Measurements from ENCODE around the gene RALY. TPM values are rescaled to one million over a fixed set of nuclear protein-coding genes. Genes with fewer than 3 reads are reported as not detected.
A peak's percentile ranks its signal among the peaks of the same experiment; 100 is the strongest.
"Not testable (repeated sequence)": the region's sequence is repeated elsewhere in the genome, so short reads cannot be mapped to it uniquely, and the experiment has no call there.

Gene RALY
- total and polyA plus RNA-seq, 4 donors = 53.4 to 189 (median 136) TPM

DNA sequence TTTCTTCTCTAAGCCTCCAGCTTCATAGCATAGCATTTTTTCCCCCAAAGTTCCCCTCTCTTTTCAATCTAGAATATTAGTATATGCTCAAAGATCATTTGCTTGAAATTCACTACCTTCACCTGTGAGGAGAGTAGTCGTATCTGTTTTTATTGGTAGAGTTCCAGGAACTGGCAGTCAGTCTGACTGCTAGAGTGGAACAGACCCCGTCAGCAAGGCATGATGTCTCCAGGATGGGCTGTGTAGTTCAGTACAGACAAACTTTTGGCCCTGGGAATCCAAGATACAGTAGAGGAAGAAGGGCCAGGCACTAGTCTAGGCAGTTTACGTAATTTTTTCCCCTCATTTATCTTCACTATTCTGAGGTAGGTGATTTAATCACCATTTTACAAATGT is 29.1 kb downstream of the RALY start:
- Histone ChIP-seq H3K36me3 (ENCODE audit: control insufficient read depth, insufficient read depth, low read length) (no peaks in the 10 kb centered on the region), H3K27me3 (ENCODE audit: control insufficient read depth, insufficient read depth, low read length) (no peaks in the 10 kb centered on the region), H3K4me3 (ENCODE audit: low read depth, low read length) (no peak overlapping the region), H3K4me1 (ENCODE audit: control insufficient read depth, insufficient read depth, low read length) (peaks cover 15% of the 10 kb centered on the region), H3K9me3 (ENCODE audit: control insufficient read depth, insufficient read depth, low read length) (no peaks in the 10 kb centered on the region), H3K27ac (ENCODE audit: low read depth, low read length) (no peak overlapping the region)
- no CpG with 5 or more reads among the region's 3 CpGs for WGBS (ENCODE audit: insufficient coverage)
- DNase-seq (ENCODE audit: low read depth in 4 of 6, low spot score in 6 of 6) = no peak

DNA sequence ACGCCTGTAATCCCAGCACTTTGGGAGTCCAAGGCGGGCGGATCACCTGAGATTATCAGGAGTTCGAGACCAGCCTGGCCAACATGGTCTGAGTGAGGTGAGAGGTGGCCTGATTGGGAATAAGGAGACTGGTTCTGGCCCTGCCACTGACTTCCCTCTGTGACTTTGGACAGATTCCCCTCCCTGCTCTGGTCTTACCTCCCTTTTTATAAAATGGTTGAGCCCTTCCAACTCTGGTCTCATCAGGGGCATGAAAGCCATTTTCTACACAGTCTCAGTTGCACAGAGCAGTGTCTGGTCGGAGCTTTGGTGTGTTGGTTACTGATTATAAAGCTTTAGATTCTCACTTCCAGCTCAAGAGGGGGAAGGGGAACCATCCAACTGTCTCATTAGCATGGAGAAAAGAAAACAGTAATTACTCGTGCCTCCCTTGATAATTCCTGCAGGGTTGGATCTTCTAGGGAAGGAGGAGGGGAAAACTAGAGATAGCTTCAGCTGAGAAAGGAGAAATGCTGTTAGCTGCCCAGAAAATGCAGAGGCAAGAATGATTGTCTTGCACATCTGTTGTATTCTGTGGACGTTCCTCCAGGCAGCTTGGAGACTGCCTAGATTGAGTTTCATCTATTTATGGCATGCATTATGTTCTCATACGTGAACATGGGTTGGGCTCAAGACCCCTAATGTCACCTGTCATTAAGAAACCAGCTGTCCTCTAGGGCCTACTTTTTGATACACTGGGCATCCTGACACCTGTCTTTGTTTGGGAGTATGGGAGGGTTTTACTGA is 30.4 kb downstream of the RALY start:
- Histone ChIP-seq H3K27me3 (ENCODE audit: control insufficient read depth, insufficient read depth, low read length) (no peaks in the 10 kb centered on the region), H3K27ac (ENCODE audit: low read depth, low read length) (no peak overlapping the region), H3K36me3 (ENCODE audit: control insufficient read depth, insufficient read depth, low read length) (no peaks in the 10 kb centered on the region), H3K4me1 (ENCODE audit: control insufficient read depth, insufficient read depth, low read length) (peaks cover 15% of the 10 kb centered on the region), H3K9me3 (ENCODE audit: control insufficient read depth, insufficient read depth, low read length) (no peaks in the 10 kb centered on the region), H3K4me3 (ENCODE audit: low read depth, low read length) (no peak overlapping the region)
- peak in 4 of 6 donors; percentile 24 to 91 (median 47) for DNase-seq (ENCODE audit: low read depth in 4 of 6, low spot score in 6 of 6)
- WGBS (ENCODE audit: insufficient coverage) = 0% methylated on average over 1 of the region's 8 CpGs

GRCh38 chr20:34024723-34025351 is 31.1 kb downstream of the RALY start:
- DNase-seq (ENCODE audit: low read depth in 4 of 6, low spot score in 6 of 6) = peak in 1 of 6 donors; percentile 61
- 16% methylated on average over 5 of the region's 5 CpGs for WGBS (ENCODE audit: insufficient coverage)
- Histone ChIP-seq H3K27ac (ENCODE audit: low read depth, low read length) (no peak overlapping the region), H3K9me3 (ENCODE audit: control insufficient read depth, insufficient read depth, low read length) (no peaks in the 10 kb centered on the region), H3K4me1 (ENCODE audit: control insufficient read depth, insufficient read depth, low read length) (peaks cover 15% of the 10 kb centered on the region), H3K27me3 (ENCODE audit: control insufficient read depth, insufficient read depth, low read length) (no peaks in the 10 kb centered on the region), H3K4me3 (ENCODE audit: low read depth, low read length) (no peak overlapping the region), H3K36me3 (ENCODE audit: control insufficient read depth, insufficient read depth, low read length) (no peaks in the 10 kb centered on the region)

GRCh38 chr20:34028013-34028412 is 34.3 kb downstream of the RALY start:
- DNase-seq (ENCODE audit: low read depth in 4 of 6, low spot score in 6 of 6); H3K27me3 ChIP-seq (ENCODE audit: control insufficient read depth, insufficient read depth, low read length); H3K27ac ChIP-seq (ENCODE audit: low read depth, low read length); H3K4me3 ChIP-seq (ENCODE audit: low read depth, low read length); H3K36me3 ChIP-seq (ENCODE audit: control insufficient read depth, insufficient read depth, low read length); H3K9me3 ChIP-seq (ENCODE audit: control insufficient read depth, insufficient read depth, low read length): not testable (repeated sequence)
- WGBS (ENCODE audit: insufficient coverage) = 100% methylated on average over 5 of the region's 6 CpGs
- H3K4me1 ChIP-seq (ENCODE audit: control insufficient read depth, insufficient read depth, low read length) = peaks cover 15% of the 10 kb centered on the region

DNA sequence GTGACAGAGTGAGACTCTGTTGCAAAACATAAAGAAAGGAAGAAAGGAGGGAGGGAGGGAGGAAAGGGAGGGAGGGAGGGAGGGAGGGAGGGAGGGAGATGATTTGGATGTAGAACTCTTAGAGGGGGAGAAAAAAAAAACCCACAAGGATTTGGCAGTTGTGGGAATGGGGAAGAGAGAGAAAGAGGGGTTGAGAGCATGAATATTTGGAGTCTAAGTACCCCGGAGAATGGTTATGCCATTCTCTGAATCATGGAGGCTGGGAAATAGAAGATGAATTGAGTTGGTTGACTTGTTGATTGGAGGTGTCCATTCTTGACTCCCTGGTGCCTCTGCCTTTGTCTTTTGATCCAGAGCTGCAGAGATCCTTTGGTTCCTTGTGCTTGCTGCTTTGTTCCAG is 35.7 kb downstream of the RALY start:
- no peak overlapping the region for H3K27ac ChIP-seq (ENCODE audit: low read depth, low read length)
- H3K27me3 ChIP-seq (ENCODE audit: control insufficient read depth, insufficient read depth, low read length) = no peaks in the 10 kb centered on the region
- H3K36me3 ChIP-seq (ENCODE audit: control insufficient read depth, insufficient read depth, low read length) = peaks cover 3% of the 10 kb centered on the region
- no peaks in the 10 kb centered on the region for H3K9me3 ChIP-seq (ENCODE audit: control insufficient read depth, insufficient read depth, low read length)
- no peak overlapping the region for H3K4me3 ChIP-seq (ENCODE audit: low read depth, low read length)
- H3K4me1 ChIP-seq (ENCODE audit: control insufficient read depth, insufficient read depth, low read length) = peaks cover 12% of the 10 kb centered on the region
- 100% methylated on average over 1 of the region's 1 CpG for WGBS (ENCODE audit: insufficient coverage)
- no peak for DNase-seq (ENCODE audit: low read depth in 4 of 6, low spot score in 6 of 6)

- Histone ChIP-seq H3K4me3 (ENCODE audit: low read depth, low read length) (no peak overlapping the region), H3K27me3 (ENCODE audit: control insufficient read depth, insufficient read depth, low read length) (no peaks in the 10 kb centered on the region), H3K4me1 (ENCODE audit: control insufficient read depth, insufficient read depth, low read length) (peaks cover 3% of the 10 kb centered on the region), H3K36me3 (ENCODE audit: control insufficient read depth, insufficient read depth, low read length) (peaks cover 6% of the 10 kb centered on the region), H3K9me3 (ENCODE audit: control insufficient read depth, insufficient read depth, low read length) (no peaks in the 10 kb centered on the region), H3K27ac (ENCODE audit: low read depth, low read length) (no peak overlapping the region)
- DNase-seq (ENCODE audit: low read depth in 4 of 6, low spot score in 6 of 6) = no peak
- WGBS (ENCODE audit: insufficient coverage) = 100% methylated on average over 1 of the region's 1 CpG
Observed at GRCh38 chr20:34030456-34030855, 36.7 kb downstream of the RALY start.

GRCh38 chr20:34033903-34034302 is 40.2 kb downstream of the RALY start:
- Histone ChIP-seq H3K27me3 (ENCODE audit: control insufficient read depth, insufficient read depth, low read length) (no peaks in the 10 kb centered on the region), H3K36me3 (ENCODE audit: control insufficient read depth, insufficient read depth, low read length) (peaks cover 6% of the 10 kb centered on the region), H3K4me3 (ENCODE audit: low read depth, low read length) (no peak overlapping the region), H3K4me1 (ENCODE audit: control insufficient read depth, insufficient read depth, low read length) (peaks cover 4% of the 10 kb centered on the region), H3K27ac (ENCODE audit: low read depth, low read length) (no peak overlapping the region), H3K9me3 (ENCODE audit: control insufficient read depth, insufficient read depth, low read length) (no peaks in the 10 kb centered on the region)
- DNase-seq (ENCODE audit: low read depth in 4 of 6, low spot score in 6 of 6) = no peak
- WGBS (ENCODE audit: insufficient coverage) = 77% methylated on average over 4 of the region's 4 CpGs

DNA sequence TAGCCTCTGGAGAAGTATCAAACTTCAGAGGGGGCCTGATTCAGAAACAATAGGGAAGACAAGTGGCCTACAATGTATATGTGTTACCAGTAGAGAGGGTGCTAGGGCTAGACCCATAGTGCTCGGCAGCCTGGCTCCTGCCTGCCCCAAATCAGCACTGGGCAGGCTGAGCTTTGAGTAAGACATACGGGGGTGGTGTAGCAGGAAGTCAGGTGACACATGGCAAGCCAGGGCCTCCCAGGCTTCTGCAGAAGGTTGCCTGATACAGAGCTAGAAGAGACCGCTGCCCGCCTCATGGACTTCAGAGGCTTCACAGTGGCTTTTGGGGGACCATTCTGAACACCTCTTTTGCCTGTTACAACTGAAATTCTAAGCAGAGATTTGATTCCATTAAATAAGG is 43.4 kb downstream of the RALY start:
- H3K4me3 ChIP-seq (ENCODE audit: low read depth, low read length) = no peak overlapping the region
- H3K27ac ChIP-seq (ENCODE audit: low read depth, low read length) = no peak overlapping the region
- DNase-seq (ENCODE audit: low read depth in 4 of 6, low spot score in 6 of 6) = no peak
- H3K4me1 ChIP-seq (ENCODE audit: control insufficient read depth, insufficient read depth, low read length) = peaks cover 9% of the 10 kb centered on the region
- peaks cover 3% of the 10 kb centered on the region for H3K36me3 ChIP-seq (ENCODE audit: control insufficient read depth, insufficient read depth, low read length)
- H3K27me3 ChIP-seq (ENCODE audit: control insufficient read depth, insufficient read depth, low read length) = no peaks in the 10 kb centered on the region
- H3K9me3 ChIP-seq (ENCODE audit: control insufficient read depth, insufficient read depth, low read length) = no peaks in the 10 kb centered on the region
- 96% methylated on average over 4 of the region's 4 CpGs for WGBS (ENCODE audit: insufficient coverage)

DNA sequence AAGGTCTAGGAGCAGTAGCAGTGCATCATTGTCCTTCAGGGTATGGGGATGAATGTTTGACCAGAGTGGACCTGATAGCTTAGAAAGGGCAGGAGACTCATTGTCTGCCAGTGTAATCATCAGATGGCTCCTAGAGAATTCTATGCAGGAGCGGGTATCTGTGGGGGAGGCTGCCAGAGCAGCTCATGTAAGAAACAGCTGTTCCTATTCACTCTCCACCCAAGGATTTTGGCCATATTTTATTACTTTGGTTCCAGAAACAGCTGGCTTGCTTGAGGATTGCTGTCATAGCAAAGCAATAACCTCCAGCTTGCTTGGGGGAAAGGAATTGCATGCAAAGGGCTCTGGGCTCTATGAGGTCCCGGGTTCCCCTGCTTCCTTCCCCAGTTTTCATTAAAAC is 44.1 kb downstream of the RALY start:
- 17% methylated on average over 1 of the region's 2 CpGs for whole genome bisulfite sequencing (ENCODE audit: insufficient coverage)

More for the DNA sequence above, 44.1 kb downstream of the RALY start:
- H3K4me3 ChIP-seq (ENCODE audit: low read depth, low read length) = no peak overlapping the region
- DNase-seq (ENCODE audit: low read depth in 4 of 6, low spot score in 6 of 6) = peak in 1 of 6 donors; percentile 30
- H3K36me3 ChIP-seq (ENCODE audit: control insufficient read depth, insufficient read depth, low read length) = peaks cover 3% of the 10 kb centered on the region
- no peak overlapping the region for H3K27ac ChIP-seq (ENCODE audit: low read depth, low read length)
- no peaks in the 10 kb centered on the region for H3K27me3 ChIP-seq (ENCODE audit: control insufficient read depth, insufficient read depth, low read length)
- H3K4me1 ChIP-seq (ENCODE audit: control insufficient read depth, insufficient read depth, low read length) = peaks cover 9% of the 10 kb centered on the region
- H3K9me3 ChIP-seq (ENCODE audit: control insufficient read depth, insufficient read depth, low read length) = no peaks in the 10 kb centered on the region
